SIG-M5 treated with dmso at 0.1 percent for 504 hours (cell line): ENCODE measurements around the gene APAF1.

Experiments used
- DNase-seq: peaks from one replicate; lab custom pipeline; 2025; ENCODE audit not compliant: unreplicated experiment; lab: John Stamatoyannopoulos, UW

APAF1 gene

DNA sequence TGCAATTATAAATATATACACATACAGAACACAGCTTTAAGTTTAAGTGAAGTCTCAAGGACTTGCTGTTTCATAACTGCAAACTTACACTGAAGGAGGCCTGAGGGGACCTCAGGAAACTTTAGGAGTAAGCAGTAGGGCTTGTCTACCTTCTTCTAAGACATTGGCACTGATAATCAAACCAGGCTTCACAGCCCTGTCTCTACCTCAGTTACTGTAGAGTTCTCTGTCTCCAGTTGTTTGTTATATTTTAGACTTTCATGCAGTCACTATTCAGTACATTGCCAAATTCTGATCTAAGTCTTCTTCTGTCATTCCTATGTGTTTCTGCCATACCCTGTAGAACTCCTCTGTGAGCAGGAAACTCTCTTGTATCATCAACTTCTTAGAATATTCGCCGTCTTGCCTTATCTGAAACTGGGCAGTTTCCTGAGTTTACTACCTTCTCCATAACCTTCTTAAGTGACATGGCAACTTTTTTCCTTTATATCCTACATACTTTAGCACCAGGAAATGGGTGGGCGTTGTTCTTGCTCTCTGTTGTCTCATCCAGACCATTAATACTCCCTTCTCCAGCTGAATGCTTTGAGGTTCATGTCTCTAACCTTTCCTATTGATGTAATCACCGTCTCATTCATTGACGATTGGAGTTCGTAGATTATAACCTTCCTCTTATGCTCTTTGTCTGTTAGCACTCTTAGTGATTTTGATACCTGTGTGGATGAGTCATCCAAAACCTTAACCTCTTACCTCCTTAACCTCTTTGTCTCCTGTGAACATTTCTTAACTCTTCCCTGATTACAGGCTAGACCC is 11.4 kb downstream of the APAF1 start:
- no peak for DNase-seq

DNA sequence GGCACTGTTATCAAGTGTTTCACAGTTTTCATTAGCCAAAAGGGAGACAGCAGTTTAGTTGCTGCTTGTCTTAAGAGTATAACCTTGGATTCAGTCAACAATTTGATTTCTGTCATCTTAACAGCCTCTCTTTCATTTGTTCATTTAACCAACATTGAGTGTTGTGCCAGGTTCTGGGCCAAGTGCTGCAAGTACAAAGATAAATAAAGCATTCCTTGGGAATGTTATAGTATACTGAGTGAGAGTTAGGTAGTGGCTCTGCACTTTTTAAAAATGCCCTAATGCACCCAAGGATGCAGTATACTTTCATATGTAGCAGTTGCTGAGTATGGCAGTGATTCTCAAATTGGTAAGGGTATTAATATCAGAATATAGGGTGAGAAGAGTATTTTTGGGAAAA is 15.4 kb downstream of the APAF1 start:
- no peak for DNase-seq

DNA sequence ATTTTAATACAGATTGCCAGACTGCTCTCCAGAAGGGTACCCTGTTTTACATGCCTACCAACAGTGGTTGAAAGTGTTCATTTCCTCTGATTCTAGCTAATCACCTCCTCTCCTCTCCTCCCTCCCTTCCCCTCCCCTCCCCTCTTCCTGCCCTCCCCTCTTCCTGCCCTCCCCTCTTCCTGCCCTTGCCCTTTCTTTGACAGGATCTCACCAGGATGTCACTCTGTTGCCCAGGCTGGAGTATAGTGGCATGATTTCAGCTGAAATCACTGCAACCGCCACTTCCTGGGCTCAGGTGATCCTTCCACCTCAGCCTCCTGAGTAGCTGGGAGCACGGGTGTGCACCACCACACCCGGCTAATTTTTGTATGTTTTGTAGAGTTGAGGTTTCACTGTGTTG is 24.7 kb downstream of the APAF1 start:
- DNase-seq, result no peak

DNA sequence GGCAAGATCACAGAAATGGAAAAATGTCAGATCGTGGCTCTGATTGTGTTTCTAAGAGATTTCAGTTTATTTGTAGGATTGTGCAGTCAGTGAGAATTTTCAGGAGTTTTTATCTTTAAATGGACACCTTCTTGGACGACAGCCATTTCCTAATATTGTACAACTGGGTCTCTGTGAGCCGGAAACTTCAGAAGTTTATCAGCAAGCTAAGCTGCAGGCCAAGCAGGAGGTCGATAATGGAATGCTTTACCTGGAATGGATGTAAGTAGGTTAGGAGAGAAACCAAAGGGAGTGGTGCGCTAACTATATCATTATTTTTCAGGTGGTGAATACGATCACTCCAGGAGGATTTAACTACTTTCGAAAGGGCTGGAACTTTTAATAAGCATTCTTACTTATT is 26.4 kb downstream of the APAF1 start:
- no peak for DNase-seq

DNA sequence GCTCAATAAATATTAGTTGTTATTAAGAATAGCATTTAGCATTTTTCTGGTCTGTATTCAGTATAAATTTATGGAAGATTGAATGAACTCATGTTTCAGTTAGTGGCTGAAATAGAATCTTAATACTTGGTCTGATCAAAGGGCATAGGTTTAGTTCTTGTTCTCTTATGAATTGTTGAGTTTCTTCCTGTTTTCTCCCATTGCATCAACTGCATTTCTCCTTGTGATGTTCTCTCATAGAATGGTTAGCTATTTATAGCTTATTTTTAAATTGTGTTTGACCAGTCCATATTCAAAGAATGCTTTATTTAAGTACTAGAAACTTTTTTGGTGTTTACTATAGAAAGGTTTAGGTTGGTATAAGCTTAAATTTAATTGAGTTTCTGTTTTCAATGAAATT is 29.8 kb downstream of the APAF1 start:
- DNase-seq, result no peak

DNA sequence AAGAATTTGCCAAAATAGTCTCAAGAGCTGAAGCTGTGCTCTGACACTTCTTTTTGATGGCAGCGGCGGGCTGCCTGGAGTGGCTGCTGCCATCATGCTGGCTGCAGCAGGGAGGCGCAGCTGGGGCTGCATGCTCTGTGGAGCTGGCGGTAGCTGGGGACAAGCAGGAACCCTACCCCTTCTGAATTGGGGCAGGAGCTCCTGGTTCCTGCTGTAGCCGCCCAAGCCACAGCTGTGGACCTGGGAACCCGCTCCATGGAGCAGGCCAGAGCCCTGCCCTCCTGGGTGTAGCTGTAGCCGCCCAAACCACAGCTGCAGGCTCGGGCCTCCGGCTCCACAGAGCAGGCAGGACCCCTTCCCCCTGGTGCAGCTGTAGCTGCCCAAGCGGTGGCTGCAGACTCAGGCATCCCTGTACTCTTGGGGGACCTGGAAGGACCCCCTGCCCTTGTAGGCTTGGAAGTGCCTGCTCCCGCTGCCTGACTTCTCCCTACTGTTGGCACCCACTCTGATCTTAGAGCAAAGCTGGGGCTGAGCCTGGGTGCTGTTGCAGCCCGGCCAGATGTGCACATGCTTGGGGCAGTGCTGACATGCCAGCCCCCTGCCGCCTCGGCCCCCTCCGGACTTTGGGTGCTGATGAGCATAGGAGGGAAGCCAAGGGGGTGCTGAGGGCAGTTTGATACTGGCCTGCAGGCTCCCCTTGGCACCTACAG is 33.3 kb downstream of the APAF1 start:
- DNase-seq, result no peak

DNA sequence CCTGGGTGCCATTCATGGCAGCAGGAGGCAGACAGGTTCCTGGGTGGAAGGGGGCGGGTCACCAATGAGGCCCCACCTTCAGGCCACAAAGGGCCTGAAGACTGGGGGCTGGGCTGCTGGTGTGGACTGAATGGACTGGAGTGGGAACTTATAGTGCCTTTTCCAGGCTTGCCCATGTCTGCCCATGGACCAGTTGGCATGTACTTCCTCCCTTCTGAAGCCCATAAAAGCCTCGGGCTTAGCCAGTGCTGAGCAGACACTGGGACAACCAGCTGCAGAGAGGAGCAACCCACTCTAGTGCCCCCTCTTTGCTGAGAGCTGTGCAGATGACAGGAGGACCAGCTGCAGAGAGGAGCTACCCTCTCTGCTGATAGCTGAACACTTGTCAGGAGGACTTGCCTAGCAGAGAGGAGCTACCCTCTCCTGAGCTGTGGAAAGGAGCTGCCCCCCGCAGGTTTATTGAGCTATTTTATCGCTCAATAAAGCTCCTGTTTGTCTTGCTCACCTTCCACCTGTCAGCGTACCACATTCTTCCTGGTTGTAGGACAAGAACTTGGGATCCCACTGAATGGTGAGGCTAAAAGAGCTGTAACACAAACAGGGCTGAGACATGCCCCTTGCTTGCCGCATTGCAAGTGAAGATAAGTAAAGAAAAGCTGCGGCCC is 34.0 kb downstream of the APAF1 start:
- no peak for DNase-seq

DNA sequence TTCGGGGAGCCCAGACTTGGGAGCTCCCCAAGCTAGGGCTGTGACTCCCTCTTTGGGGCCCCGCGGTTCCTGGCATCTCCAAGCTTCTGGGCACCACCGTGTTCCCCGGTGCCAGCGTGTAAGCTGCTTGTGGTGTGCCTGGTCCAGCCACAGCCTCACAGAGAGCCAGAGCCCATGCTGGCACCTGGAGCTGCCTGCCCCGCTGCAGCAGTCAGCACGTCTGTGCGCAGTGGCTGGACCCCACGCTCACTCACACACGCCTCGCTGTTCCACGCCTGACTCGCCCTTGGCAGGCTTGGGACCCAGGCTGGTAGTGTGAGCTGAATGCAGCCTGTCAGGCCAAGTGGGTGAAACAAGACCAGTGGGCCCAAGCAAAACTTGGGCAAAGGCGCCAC is 34.5 kb downstream of the APAF1 start:
- DNase-seq, result no peak

DNA sequence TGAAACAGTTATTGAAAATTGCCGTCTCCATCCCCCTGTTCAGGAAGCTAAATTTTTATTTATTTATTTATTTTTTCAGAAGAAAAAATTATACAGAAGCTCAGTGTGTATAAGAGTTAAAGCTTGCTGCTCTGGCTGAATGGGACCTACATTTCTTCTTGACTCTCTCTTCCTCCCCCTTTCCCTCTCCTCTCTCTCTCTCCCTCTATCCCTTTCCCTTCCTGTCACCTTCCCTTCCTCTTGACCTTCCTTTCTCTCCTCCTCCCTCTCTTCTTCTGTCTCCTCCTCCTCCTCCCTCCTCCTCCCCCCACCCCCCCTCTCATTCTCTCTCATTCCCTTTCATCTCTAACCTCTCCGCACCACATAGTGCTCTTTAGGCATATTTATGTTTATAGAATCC is 39.1 kb downstream of the APAF1 start:
- DNase-seq, result no peak

DNA sequence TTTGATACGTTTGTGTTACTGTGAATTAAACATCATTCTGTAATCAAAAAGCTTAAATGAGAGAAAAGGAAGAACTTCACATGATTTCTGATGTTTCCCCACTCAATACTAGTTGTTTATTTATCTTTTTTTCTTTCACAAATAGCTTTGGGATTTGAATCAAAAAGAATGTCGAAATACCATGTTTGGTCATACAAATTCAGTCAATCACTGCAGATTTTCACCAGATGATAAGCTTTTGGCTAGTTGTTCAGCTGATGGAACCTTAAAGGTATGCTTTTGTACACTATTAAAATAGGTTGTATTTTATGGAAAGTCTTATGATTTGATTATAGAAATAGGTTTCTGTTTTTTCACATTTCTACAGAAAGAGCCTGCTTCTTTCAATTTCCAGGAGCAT is 41.5 kb downstream of the APAF1 start:
- DNase-seq, result no peak

DNA sequence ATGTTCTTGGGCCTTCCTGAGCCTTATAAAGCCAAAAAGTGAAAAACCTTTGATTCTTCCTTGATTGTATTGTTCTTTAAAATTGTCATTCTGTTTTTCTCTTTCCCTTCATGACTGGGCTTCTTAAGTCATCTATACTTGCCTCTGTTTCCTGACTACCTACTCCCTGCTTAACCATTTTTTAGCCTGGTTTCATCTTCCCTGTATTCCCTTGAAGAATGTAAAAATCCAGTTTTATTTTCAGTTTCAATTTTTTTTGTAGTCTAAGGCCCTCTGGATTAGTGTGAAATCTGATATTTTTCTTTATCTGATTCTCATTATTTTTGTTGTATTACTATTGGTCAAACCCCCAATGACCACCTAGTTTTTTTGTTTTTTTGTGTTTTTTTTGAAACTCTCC is 46.3 kb downstream of the APAF1 start:
- DNase-seq, result no peak

DNA sequence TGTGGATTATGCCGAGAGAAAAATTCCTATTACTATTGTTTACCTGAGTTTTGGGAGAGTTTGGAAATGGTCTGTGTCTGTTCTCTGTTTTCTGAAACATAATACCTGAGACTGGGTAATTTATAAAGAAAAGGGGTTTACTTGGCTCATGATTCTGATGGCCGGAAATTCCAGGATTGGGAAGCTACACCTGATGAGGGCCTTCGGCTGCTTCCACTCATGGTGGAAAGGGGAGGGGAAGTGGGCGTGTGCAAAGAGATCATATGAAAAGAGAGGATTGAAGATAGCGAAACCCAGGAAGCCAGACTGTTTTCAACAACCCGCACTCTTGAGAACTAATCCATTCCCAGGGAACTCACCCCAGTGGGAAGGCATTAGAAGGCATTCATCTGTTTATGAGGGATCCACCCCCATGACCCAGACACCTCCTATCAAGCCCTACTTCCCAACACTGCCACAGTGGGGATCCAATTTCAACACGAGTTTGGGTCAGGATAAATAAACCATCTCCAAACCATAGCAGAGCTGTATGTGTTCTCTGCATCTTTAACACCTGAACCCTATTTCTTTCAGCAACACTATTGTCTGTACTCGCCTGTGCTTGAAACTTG is 51.1 kb downstream of the APAF1 start:
- DNase-seq, result no peak

DNA sequence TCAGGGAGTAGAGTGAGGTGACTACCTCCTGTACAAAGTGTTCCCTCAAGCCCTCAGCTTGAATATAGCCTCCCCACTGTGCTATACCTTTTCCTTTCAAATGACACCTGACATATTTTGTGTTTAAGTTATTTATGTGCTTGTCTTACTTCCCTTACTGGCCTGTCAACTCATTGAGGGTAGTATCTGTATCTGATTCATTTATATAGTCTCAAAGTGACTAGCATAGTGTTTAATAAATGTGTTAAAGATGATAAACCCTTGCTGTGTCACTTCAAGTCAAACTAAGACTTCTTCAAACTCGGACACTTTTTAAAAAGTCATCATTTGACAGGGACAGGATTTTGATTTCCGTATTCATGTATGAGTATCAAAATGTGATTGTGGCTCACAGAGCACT is 52.1 kb downstream of the APAF1 start:
- no peak for DNase-seq

DNA sequence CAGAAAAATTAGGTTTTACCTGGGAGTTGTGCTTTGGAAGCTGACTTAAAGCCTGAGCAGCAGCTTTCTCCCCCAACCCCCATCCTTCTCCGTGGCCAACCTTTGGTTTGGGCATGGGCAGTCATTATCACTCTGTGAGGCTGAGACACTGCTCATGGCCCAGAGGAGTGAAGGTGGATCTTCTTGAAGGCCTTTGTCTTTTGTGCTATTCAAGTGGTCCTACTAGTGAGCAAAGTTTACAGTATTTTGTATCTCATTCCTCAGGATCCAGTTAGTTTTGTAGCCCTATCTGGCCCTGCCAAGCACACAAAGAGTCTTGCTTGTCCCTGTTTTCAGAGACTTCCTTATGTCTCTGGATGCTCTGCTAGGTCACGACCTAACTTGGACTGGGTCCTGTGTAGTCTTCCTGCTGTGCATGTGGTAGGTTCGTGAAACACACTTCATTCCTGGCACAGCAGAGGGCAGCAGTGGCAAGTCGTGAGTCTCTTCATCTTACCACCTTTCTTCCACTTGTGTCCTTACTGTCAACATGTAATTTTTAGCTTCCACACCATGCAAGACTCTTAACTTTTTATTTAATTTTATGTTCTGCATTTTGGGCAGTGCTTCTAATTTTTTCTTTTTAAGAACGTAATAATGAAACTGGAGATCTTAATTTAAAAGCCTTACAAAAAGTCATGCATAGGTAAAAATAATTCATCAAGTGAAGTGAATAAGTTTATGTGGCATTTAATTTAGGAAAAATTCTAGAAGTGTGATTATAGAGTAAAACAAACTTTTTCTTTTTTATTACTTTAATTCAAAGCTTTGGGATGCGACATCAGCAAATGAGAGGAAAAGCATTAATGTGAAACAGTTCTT is 53.7 kb downstream of the APAF1 start:
- peak; percentile 88 for DNase-seq

DNA sequence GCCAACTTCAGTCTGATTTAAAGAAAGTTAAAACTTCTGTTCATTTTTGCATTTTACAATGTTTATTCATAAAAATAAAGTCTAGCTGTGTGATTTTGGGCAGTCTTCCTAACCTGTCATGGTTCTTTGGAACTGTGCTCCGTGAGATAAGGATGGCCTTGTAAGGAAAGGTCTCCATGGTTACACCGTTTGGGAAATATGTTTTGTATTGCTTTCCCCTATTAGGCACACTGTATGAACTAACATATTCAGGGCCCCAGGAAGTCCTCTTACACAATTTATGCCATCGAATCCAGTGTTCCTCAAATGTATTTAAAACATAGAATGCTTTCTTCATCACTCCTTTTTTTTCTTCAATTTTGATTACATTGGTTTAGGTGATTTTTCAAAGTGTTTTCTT is 54.5 kb downstream of the APAF1 start:
- peak; percentile 78 for DNase-seq

DNA sequence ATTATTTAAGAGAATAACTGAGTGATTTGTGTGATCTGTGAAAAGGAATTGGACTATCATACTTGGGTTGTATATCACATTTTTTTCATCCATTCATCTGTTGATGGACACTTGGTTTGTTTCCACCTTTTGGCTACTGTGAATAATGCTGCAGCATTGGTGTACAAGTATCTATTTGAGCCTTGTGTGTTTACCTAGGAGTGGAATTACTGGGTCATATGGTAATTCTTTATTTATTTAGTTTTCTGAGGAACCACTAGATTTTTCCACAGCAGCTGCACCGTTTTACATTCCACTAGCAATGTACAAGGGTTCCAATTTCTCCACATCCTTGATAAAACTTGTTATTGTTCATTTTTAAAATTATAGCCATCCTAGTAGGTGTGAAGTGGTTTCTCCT is 56.1 kb downstream of the APAF1 start:
- no peak for DNase-seq

DNA sequence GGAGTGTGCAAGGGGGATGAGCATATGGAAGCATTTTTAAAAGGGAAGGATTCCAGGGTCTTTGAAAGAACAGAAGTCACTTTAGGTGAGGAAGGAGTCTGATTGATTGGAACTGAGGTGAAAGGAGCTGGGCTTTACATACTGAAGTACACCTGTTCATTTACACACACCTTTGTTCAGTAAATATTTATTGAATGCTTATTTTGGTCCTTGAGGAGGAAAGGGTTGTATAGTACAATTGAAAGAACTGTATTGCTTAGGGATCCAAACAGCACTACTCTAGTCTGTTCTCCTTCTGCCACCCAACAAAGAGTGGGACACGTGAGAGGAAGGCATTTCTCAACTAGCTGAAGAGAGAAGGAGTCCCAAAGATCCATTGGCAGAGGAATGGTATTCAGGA is 63.9 kb downstream of the APAF1 start:
- DNase-seq, result no peak

DNA sequence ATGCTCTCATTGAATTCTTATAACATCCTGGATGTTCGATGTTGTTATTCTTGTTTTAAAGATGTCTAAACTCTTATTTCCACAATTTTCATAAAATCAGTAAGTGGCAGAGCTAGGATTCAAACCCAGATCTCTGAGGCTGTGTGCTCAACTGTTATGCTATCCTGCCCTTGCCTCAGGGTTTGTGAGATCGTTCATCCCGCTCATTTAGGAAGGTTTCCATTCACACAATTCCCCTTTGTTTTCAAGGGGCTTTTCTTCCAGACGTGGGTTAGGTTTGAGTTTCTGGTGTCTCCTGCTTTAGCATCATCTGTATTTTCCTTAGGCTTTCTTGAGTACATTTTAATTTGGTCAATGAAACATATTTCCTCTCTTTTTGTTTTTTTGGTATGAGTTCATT is 69.3 kb downstream of the APAF1 start:
- no peak for DNase-seq

DNA sequence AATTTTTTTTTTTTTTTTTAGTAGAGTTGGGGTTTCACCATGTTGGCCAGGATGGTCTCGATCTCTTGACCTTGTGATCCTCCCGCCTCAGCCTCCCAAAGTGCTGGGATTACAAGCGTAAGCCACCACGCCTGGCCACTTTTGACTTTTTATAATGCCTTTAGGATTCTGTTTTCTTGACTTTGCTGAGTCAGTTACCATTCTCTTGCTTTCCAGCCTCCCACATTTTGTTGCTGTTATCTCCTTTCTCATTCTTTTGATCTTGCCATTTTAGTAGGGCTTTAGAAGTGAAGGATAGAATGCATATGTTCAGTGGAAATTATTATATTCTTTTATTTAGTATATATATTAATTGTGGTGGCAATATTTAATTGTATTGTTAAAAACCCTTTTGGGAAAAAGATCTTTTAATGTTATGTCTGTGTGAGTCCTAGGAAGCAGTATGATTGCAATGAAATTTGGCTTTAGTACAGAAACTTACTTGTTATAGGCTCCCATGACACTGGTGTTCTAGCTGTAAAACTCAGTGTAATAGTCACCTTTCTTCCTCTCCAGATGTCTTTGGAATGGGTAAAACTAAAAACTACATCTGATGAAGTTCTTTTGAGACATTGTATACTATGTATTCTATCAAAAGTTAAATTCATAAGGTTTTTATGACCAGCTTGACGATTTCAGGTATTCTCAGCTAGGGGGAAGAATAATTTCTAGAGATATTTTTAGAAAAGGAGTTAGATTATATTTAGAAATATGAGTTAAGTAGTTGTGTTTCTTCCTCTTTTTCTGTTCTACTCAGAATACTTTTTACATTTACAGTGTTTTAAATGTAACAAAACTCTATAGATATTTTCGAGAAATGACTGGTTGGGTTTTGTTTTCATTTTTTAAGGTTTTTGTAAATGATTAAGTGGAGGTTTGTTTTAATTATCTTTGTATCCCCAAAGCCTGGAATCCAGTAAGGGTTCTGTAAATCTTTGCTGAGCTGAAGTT is 74.7 kb downstream of the APAF1 start:
- peak; percentile 34 for DNase-seq
